ENCODE measurements around the gene TMEM178B. TPM values are rescaled to one million over a fixed set of nuclear protein-coding genes. Genes with fewer than 3 reads are reported as not detected.

TMEM178B gene
- total RNA-seq, 1 experiment from 2014 or later, result 0.39 TPM

- intact Hi-C loops (cut with micrococcal nuclease; ENCODE audit: unreplicated experiment) (no loop called here), in situ Hi-C loops (cut with HindIII; ENCODE audit: low pct_unique_long_range_greater_than_20kb, low sequenced_read_pairs) (no loop called here)
- Histone ChIP-seq H3K27ac (ENCODE audit: low read length) (no peak overlapping the region), H3K36me3 (ENCODE audit: control insufficient read depth, insufficient read depth, low read length) (no peaks in the 10 kb centered on the region), H3K4me3 (ENCODE audit: low read depth in 2 of 2, low read length in 2 of 2) (no peak overlapping the region), H3K4me1 (ENCODE audit: control insufficient read depth, insufficient read depth, low read length) (no peaks in the 10 kb centered on the region), H3K27me3 (ENCODE audit: control insufficient read depth, insufficient read depth, low read length) (no peaks in the 10 kb centered on the region), H3K9me3 (ENCODE audit: control insufficient read depth, insufficient read depth, low read depth, low read length) (no peaks in the 10 kb centered on the region)
- BruUV-seq (replicated peaks), result no TSS peak
- CTCF ChIA-PET, result no interaction called here
- DNase-seq (ENCODE audit: low read depth, low spot score) (no peak), ATAC-seq (no peak)
- TF ChIP-seq SIN3A (IDR thresholded peaks at IDR 0.05; ENCODE audit: borderline replicate concordance, insufficient read depth, low read depth, low read length), result no peak
- no peak for TF ChIP-seq REST (IDR thresholded peaks at IDR 0.05; ENCODE audit: insufficient read depth in 1 of 2, low read depth in 2 of 2, low read length in 1 of 2)
- TF ChIP-seq TCF7L2 (IDR thresholded peaks at IDR 0.05; ENCODE audit: low read depth, low read length), result no peak
- no peak for TF ChIP-seq POLR2AphosphoS5 (IDR thresholded peaks at IDR 0.05; ENCODE audit: low read depth, low read length)
- no peak for TF ChIP-seq CTCF (IDR thresholded peaks at IDR 0.05)
- POLR2A ChIA-PET, result no interaction called here
Observed at GRCh38 chr7:141281311-141281710, 207.4 kb downstream of the TMEM178B start.

- DNase-seq (ENCODE audit: low read depth, low spot score) (no peak), ATAC-seq (no peak)
- no peak overlapping the region for H3K27ac ChIP-seq (ENCODE audit: low read length)
- H3K36me3 ChIP-seq (ENCODE audit: control insufficient read depth, insufficient read depth, low read length), result no peaks in the 10 kb centered on the region
- H3K4me3 ChIP-seq (ENCODE audit: low read depth in 2 of 2, low read length in 2 of 2), result no peak overlapping the region
- ChIA-PET CTCF (no interaction called here), POLR2A (no interaction called here)
- intact Hi-C loops (cut with micrococcal nuclease; ENCODE audit: unreplicated experiment) (no loop called here), in situ Hi-C loops (cut with HindIII; ENCODE audit: low pct_unique_long_range_greater_than_20kb, low sequenced_read_pairs) (no loop called here)
- no TSS peak for BruUV-seq (replicated peaks)
- TF ChIP-seq TCF7L2 (IDR thresholded peaks at IDR 0.05; ENCODE audit: low read depth, low read length) (no peak), SIN3A (IDR thresholded peaks at IDR 0.05; ENCODE audit: borderline replicate concordance, insufficient read depth, low read depth, low read length) (no peak), POLR2AphosphoS5 (IDR thresholded peaks at IDR 0.05; ENCODE audit: low read depth, low read length) (no peak), REST (IDR thresholded peaks at IDR 0.05; ENCODE audit: insufficient read depth in 1 of 2, low read depth in 2 of 2, low read length in 1 of 2) (no peak), CTCF (IDR thresholded peaks at IDR 0.05) (no peak)
- no peaks in the 10 kb centered on the region; the same call in 1 of the 2 replicates for H3K27me3 ChIP-seq (ENCODE audit: control insufficient read depth, insufficient read depth, low read length)
- no peaks in the 10 kb centered on the region for H3K9me3 ChIP-seq (ENCODE audit: control insufficient read depth, insufficient read depth, low read depth, low read length)
- H3K4me1 ChIP-seq (ENCODE audit: control insufficient read depth, insufficient read depth, low read length), result no peaks in the 10 kb centered on the region
Observed at GRCh38 chr7:141286522-141286921, 212.7 kb downstream of the TMEM178B start.

Measured in Panc1 (cell line).